Thoracic aorta (tissue), 2 donors: Measurements from ENCODE around the gene VASN. TPM values are rescaled to one million over a fixed set of nuclear protein-coding genes. Genes with fewer than 3 reads are reported as not detected.

ENCODE experiments used
- ATAC-seq: fragments of 150-250 bp; one replicate; pipeline ENCODE4 v1.8.0; 2017; ENCODE audit warnings: low read depth; ENCODE audit not compliant: insufficient number of reproducible peaks, low FRiP score
- DNase-seq: peaks from one replicate; pipeline ENCODE4 v3.0.0-alpha.2; 2020; ENCODE audit warnings: low spot score
- H3K27ac ChIP-seq, 2 donors: fragments of 200-600 bp; sonication (generic); 1 replicate in 1 of 2; 2 replicates in 1 of 2; pipeline ENCODE4 v1.5.1; 2016; ENCODE audit warnings: mild to moderate bottlenecking in 2 of 2, moderate library complexity in 2 of 2
- H3K27me3 ChIP-seq: fragments of 200-600 bp; sonication (generic); replicated peaks from 2 replicates; pipeline ENCODE4 v1.6.0; 2016; ENCODE audit warnings: mild to moderate bottlenecking; ENCODE audit not compliant: insufficient read depth
- H3K36me3 ChIP-seq: fragments of 200-600 bp; sonication (generic); one replicate; pipeline ENCODE4 v1.5.1; 2016
- H3K4me1 ChIP-seq, 2 donors: fragments of 200-600 bp; sonication (generic); 1 replicate in 1 of 2; 2 replicates in 1 of 2; pipeline versions ENCODE4 v1.5.1 to v1.6.0; 2016; ENCODE audit warnings: low read depth in 2 of 2, mild to moderate bottlenecking in 1 of 2; ENCODE audit not compliant: control insufficient read depth in 1 of 2
- H3K4me3 ChIP-seq: fragments of 200-600 bp; sonication (generic); 2 replicates; pipeline ENCODE4 v1.5.1; 2016; ENCODE audit warnings: mild to moderate bottlenecking
- H3K9me3 ChIP-seq: fragments of 200-600 bp; sonication (generic); 2 replicates; pipeline ENCODE4 v1.5.1; 2016
- CTCF ChIP-seq: fragments of 200-600 bp; sonication (generic); IDR thresholded peaks from one replicate; pipeline ENCODE4 v1.5.1; 2019; ENCODE audit warnings: antibody characterized with exemption
- total RNA-seq, 2 donors: library from RNA; depleted of rRNA; stranded (reverse); fragments of >200 nt; gene quantifications; one replicate each; pipeline versions ENCODE4 v1.1.0 to v1.2.3, GENCODE V29; 2016

VASN gene
- total RNA-seq, 2 donors from 2014 or later, result 197 to 217 TPM

GRCh38 chr16:4367393-4367856 lies 4.2 kb upstream of the VASN start:
- no peak for TF ChIP-seq CTCF
- H3K27me3 ChIP-seq, result no peaks in the 10 kb centered on the region
- H3K4me1 ChIP-seq, result peaks cover 28 to 41% of the 10 kb centered on the region in 2 donors
- peak overlapping the region; percentile 99 for H3K27ac ChIP-seq
- peaks cover 10% of the 10 kb centered on the region for H3K36me3 ChIP-seq
- no peaks in the 10 kb centered on the region for H3K9me3 ChIP-seq
- ATAC-seq (no peak), DNase-seq (no peak)
- no peak overlapping the region for H3K4me3 ChIP-seq

- H3K4me3 ChIP-seq, result no peak overlapping the region
- H3K4me1 ChIP-seq, result peaks cover 28 to 41% of the 10 kb centered on the region in 2 donors
- no peak for ATAC-seq
- no peak for TF ChIP-seq CTCF
- H3K27ac ChIP-seq, result peak overlapping the region; percentile 99
- no peaks in the 10 kb centered on the region for H3K9me3 ChIP-seq
- peak; percentile 54 for DNase-seq
- H3K27me3 ChIP-seq, result no peaks in the 10 kb centered on the region
- peaks cover 6% of the 10 kb centered on the region for H3K36me3 ChIP-seq
Observed at GRCh38 chr16:4369007-4369733, 2.5 kb upstream of the VASN start.

- no peak for TF ChIP-seq CTCF
- Histone ChIP-seq H3K36me3 (no peaks in the 10 kb centered on the region), H3K4me3 (peak overlapping the region; percentile 8), H3K27ac (peak overlapping the region; percentile 99), H3K9me3 (no peaks in the 10 kb centered on the region), H3K27me3 (no peaks in the 10 kb centered on the region), H3K4me1 (peaks cover 35 to 51% of the 10 kb centered on the region in 2 donors)
- ATAC-seq (no peak), DNase-seq (no peak)
Observed at GRCh38 chr16:4370151-4370550, 1.5 kb upstream of the VASN start.

- DNase-seq, result peak; percentile 85
- H3K4me1 ChIP-seq, result peaks cover 38 to 57% of the 10 kb centered on the region in 2 donors
- no peak for TF ChIP-seq CTCF
- ATAC-seq, result peak; percentile 8
- H3K4me3 ChIP-seq, result peak overlapping the region; percentile 85
- H3K9me3 ChIP-seq, result no peaks in the 10 kb centered on the region
- peak overlapping the region; percentile 99 for H3K27ac ChIP-seq
- H3K27me3 ChIP-seq, result no peaks in the 10 kb centered on the region
- H3K36me3 ChIP-seq, result no peaks in the 10 kb centered on the region
Observed at GRCh38 chr16:4370570-4371356, 885 bp upstream of the VASN start.

GRCh38 chr16:4372001-4372577 lies 441 bp downstream of the VASN start:
- no peak for ATAC-seq
- no peaks in the 10 kb centered on the region for H3K36me3 ChIP-seq
- H3K27ac ChIP-seq, result peak overlapping the region; percentile 99
- no peak for TF ChIP-seq CTCF
- no peaks in the 10 kb centered on the region for H3K9me3 ChIP-seq
- no peak for DNase-seq
- peaks cover 43 to 68% of the 10 kb centered on the region in 2 donors for H3K4me1 ChIP-seq
- peak overlapping the region; percentile 85 for H3K4me3 ChIP-seq
- H3K27me3 ChIP-seq, result no peaks in the 10 kb centered on the region
